ENCODE data around the gene GOSR2. TPM values are rescaled to one million over a fixed set of nuclear protein-coding genes. Genes with fewer than 3 reads are reported as not detected.
A peak's percentile ranks its signal among the peaks of the same experiment; 100 is the strongest.
"Not testable (repeated sequence)": the region's sequence is repeated elsewhere in the genome, so short reads cannot be mapped to it uniquely, and the experiment has no call there.

GOSR2 gene
- total RNA-seq, 2 donors from 2014 or later = 52.0 to 56.1 TPM

DNA sequence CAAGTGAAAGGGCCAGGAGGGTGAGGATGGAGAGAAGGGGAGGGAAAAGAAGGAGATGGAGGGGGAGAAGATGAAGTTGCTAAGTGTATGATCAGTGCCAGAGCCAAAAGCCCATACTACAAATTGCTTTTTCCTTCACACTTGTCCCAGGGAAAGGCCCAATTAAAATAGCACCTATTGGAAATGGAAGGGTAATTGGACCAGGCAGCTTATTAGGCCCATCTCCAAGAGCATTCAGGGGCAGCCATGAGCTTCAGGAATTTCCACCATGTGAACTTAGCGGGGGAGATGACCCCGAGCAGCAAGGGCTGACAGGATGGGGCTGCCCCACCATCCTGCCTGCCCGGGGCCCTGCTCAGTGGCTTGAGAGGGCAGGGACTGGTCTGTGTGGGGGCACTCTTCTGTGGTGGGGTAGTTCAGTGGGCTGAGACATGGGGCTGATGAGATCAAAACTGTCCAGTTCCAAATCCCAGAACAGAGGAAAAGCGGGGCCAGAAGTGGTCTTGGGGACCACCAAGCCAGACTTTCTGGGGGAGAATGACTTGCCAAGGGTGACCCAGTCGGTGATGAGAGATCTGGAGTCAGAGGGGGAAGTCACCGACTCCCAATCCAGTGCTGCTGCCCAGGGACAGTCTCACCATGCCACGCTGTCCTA lies 27.5 kb downstream of the GOSR2 start:
- intact Hi-C loops (cut with DNase I) = no loop called here
- peak; percentile 56 for DNase-seq (ENCODE audit: low spot score)

DNA sequence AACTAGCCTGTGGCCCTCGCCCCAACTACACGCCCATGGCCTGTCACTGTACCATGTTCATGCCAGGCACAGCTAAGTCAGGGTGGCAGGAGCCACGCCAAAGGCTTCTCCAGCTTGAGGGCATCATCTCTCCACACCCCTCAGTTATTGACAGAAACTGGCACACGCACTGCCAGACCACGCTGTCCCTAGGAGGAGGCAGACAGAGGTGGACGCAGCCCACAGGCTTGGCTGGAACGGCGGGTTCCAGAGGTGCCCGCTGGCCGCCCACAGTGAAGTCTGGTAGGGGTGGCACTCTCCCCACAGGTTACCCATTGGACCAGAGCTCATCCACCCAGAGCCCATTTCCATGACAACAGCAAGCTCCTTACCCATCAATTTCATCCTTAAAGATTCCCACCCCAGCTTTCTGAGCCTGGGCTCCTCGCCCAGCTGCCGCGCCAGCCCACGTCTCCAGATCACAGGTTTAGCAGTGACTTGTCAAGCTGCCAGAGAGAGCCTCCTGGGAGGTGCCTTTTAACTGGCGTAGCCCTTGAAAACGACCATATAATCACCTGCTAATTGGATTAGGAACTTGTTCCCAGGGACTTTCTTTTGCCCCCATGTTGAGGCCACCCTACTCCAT lies 28.1 kb downstream of the GOSR2 start:
- peak; percentile 70 for DNase-seq (ENCODE audit: low spot score)
- intact Hi-C loops (cut with DNase I) = no loop called here

DNA sequence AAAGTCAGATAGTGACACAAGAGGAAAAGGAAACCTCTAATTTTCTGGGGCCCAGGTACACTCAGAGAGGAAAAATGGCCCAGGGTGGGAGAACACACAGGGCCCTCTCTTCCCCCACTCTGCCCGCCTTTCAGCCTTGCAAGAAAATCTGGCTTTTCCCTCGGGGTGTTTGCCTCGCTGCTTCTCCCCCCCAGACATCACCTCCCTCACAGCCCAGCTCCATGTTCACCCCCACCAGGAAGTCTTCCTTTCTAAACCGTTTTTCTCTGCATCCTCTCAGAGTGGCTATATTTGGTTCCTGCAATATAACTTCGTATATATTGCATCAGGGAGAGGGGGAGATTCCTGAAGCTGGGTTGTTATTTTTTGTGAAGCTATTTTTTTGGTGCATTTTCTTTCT lies 28.7 kb downstream of the GOSR2 start:
- peak; percentile 34 for DNase-seq (ENCODE audit: low spot score)

DNA sequence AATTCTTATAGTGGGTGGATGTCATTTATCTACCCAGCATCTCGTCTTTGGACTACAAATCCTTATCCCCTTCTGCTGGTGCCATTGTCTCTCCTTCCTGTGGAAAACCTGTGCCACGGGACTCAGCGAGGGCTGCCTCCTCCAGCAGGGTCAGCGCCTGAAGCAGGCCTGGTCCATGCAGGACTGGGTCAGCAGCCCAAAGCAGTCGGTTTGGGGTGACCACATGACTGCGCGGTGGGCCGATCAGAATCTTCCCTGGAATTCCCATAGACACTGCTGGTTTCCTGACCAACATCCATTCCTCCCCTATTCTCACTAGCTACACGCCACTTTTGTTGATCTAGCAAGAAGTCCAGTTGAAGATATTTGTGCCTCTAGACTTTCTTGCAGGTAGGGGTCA lies 29.2 kb downstream of the GOSR2 start:
- intact Hi-C loops (cut with DNase I) = no loop called here
- peak; percentile 54 for DNase-seq (ENCODE audit: low spot score)

More for the DNA sequence above, 28.7 kb downstream of the GOSR2 start:
- intact Hi-C loops (cut with DNase I) = no loop called here

DNA sequence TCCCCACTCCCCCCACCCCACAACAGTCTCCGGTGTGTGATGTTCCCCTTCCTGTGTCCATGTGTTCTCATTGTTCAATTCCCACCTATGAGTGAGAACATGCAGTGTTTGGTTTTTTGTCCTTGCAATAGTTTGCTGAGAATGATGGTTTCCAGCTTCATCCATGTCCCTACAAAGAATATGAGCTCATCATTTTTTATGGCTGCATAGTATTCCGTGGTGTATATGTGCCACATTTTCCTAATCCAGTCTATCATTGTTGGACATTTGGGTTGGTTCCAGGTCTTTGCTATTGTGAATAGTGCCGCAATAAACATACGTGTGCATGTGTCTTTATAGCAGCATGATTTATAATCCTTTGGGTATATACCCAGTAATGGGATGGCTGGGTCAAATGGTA lies 30.2 kb downstream of the GOSR2 start:
- DNase-seq (ENCODE audit: low spot score); intact Hi-C loops (cut with DNase I): not testable (repeated sequence)

DNA sequence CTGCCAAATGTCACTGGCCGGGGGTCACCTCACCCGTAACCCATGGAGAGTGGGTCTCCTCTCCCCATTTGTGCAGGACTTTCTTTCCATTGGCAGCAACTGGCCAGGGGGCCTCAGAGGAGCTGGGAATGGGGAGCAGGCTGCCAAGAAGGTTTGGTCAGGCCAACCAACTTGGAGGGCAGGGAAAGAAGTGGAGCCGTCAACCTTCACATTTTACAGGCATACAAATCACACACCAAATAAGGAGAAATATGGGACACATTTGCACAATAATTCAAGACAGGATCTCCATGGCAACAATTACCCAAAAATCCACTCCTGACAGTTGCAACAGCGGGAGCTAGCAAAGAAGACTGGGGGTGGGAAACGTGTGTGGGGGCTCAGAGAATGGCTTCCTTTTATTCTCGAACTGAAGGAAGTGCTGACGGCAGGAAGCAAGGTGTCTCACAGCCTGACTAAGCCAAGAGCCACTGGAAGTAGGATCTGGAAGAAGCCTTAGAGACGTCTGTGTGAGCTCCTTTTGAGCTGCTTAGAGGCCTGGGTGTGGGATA lies 35.2 kb downstream of the GOSR2 start:
- intact Hi-C loops (cut with DNase I) = no loop called here
- DNase-seq (ENCODE audit: low spot score) = peak; percentile 53

DNA sequence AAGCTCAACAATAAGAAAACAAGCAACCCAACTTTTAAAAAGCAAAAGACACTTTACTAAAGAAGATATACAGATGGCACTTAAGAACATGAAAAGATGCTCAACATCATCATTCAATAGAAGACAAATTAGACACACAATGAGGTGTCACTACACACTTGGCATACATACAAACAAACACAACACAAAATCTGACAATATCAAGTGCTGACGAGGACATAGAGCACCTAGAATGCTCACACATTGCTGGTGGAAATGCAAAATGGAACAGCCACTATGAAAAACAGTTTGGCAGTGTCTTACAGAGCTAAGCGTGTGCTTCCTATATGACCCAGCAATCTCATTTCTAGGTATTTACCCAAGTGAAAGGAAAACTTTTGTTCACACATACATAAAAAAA lies 37.2 kb downstream of the GOSR2 start:
- intact Hi-C loops (cut with DNase I) = no loop called here

DNA sequence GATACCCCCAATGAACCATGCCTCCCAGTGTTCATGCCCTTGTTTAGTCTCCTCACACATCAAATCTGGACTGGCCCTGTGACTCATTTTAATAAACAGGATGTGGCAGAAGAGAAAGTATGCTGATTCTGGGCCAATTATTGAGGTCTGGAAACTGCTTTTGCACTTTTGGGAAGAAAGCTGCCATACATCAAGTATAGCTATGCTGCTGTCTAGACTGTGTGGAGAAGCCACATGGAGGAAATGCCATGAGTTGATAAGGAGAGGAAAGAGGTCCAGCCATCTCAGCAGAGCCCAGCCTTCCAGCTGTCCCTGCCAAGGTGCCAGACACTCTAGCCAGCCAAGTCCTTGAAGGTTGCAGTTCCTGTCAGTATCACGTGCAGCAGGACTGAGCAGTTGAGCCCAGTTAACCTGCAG lies 39.4 kb downstream of the GOSR2 start:
- intact Hi-C loops (cut with DNase I) = no loop called here
- DNase-seq (ENCODE audit: low spot score) = peak; percentile 18

More for the DNA sequence above, 37.2 kb downstream of the GOSR2 start:
- no peak for DNase-seq (ENCODE audit: low spot score)

DNA sequence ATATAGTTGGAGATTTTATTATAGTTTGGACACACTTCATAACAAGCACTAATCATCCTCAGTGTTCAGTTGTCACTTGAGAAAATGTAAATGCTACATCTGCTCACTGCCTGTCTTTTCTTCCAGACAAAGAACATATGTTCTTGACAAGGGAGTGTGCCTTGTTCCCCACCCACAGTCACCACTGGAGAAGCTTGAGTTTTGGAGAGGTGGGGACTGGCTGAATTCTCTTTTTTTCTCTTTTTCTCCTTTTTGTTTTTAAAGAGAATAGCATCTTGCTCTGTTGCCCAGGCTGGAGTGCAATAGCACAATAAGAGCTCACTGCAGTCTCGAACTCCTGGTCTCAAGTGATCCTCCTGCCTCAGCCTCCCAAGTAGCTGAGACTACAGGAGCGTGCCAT lies 40.6 kb downstream of the GOSR2 start:
- DNase-seq (ENCODE audit: low spot score) = no peak
- intact Hi-C loops (cut with DNase I) = no loop called here

DNA sequence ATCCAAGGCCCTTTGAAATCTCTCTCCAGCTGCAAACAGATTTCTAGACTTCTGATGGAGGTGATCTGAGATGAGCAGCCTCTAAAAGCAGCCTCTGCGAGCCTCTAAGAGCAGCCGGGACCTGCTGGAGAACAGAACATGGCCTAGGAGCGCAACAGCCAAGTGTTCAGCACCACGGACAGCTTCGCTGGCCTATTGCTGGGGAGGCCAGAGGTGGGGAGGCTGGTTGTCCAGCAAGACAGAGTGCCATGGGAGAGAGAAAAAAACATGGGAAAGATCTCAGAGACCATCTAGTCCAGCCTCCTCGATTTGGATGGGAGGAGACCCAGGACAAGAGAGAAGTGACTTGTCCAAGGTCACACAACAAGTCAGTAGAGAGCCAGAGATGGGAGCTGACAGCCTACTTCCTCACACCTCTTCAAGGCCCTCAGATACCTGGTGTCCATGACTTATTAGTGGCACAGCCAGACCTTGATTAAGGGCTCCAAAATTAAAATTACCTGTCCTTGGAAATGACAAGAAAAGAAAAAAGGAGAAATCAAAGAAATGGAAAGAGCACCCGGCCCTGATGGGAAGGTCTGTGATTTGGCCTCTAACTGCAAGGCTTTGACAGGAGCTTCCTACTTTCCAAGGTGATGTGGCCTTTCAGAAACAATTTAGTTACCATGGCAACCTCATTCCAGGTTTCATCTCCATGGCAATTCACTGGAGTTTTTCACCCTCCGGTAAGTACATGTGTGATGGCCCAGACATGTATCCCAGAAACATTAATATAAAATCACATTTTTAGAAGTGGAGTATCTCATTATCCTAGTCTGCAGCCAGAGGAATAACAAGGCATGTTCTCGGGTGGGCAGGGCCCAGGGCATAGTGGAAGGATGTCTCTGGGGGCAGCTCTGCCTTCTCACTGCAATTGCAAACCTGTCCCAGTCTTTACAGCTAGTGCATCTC lies 41.6 kb downstream of the GOSR2 start:
- DNase-seq (ENCODE audit: low spot score) = peak; percentile 43
- intact Hi-C loops (cut with DNase I) = no loop called here

DNA sequence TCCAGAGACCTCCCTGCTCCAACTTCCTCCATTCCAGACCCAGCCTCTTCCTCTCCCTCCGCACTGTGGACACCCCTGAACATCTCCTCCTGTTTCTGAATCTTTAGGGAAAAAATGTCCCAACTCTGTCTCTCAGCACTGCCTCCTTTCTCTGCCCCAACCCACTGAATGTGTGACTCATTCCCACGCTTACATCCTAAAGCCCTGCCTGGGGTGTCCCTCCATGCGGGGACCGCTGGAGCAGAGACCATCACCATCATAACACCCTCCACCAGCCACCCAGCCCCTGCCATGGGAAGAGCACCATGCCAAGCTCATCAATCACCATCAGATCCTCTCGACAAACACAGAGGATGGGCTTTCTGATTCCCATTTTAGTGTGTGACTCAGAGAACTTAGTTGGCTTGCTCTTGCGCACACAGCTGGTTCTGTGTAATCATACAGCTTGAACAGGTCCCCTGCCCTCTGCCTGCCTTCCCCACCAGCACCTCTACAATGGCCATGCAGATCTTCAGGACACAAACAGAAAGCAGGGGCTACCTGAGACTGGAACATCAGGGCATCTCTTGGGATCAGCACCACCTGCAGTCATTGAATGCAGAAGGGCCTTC lies 45.4 kb downstream of the GOSR2 start:
- DNase-seq (ENCODE audit: low spot score) = peak; percentile 64
- intact Hi-C loops (cut with DNase I) = no loop called here

DNA sequence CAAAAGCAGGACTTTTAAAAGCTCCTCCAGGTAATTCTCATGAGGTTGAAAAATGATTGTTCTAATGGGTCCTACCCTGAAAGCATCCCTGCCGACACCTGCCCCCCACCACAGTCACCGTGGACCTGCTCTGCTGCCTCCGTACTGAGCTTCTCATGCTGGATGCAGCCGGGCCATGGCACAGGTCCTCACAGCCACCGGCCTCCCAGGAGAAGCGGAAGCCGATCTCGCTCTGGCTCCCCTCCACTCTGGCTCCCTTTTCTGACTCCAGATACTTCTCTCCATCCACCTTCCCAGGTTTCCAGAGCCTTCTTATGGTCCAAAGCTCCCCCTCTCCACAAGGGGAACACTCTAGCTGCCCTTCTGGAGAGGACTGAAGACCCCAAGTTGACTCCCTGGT lies 45.9 kb downstream of the GOSR2 start:
- no peak for DNase-seq (ENCODE audit: low spot score)
- intact Hi-C loops (cut with DNase I) = no loop called here

DNA sequence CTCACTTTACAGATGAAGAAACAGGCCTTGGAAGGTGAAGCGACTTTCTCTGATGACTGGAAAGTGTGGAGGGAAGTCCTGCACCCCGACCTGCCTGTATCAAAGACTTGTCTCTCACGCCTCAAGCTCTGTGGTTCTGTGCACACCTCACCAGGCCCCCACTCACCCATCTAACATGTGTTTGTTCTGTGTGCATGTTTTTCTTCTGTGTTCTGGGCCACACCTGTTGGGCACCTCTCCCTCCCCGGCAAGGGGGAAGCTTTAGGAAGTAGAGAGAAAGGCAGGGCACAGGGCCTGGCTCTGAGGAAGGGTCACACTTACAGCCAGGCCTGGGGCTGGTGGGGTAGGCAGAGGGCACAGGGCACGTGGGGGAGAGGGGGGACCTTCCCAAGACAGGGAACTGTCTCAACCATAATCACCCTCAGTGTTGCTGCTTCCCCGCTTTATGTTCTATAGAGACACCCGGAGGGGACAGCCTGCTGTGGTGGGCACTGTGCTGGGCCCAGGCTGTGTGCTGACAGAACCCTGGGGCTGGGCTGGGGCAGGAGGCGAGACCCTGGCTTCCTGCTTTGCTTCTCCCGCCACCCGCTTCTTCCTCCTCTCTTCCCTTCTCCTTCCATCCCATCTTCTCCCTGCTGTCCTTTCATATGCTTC lies 48.8 kb downstream of the GOSR2 start:
- peak; percentile 44 for DNase-seq (ENCODE audit: low spot score)
- intact Hi-C loops (cut with DNase I) = no loop called here

DNA sequence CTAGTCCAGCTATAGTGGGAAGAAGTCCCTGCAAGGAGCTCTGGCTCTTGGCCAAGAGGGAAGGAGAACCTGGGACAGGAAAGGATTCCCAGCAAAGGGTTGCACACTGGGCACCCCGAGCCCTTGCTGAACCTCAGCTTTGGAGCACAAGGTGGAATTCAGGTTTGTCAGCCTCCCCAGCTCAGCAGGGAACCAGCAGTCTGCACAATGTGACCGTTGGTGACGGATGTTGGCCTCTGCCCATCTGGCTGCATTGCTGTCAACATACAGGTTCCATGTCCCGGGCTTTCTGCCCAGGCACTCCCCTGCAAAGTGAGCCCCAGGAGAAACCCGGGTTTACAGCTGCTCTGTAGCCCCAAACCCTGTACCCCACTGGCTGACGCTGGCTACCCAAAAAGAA lies 49.4 kb downstream of the GOSR2 start:
- peak; percentile 68 for DNase-seq (ENCODE audit: low spot score)
- intact Hi-C loops (cut with DNase I) = no loop called here

DNA sequence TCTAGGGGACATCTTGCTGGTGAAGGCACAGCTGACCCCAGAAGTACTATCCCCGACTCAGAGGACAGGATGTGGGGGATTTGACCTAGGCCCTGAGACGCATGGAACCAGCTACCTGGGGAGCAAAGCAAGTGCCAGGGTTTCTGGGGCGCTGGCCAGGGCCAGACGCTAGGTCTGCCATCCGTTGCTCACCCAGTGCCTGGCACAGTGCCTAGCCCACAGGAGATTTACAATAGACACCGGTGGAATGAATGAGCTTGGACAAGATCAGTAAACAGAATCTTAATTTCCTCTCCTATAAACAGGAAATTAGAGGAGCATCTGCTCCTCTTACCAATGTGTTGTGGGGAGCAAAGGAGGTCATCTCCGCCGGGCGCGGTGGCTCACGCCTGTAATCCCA lies 51.1 kb downstream of the GOSR2 start:
- intact Hi-C loops (cut with DNase I) = no loop called here
- peak; percentile 53 for DNase-seq (ENCODE audit: low spot score)

DNA sequence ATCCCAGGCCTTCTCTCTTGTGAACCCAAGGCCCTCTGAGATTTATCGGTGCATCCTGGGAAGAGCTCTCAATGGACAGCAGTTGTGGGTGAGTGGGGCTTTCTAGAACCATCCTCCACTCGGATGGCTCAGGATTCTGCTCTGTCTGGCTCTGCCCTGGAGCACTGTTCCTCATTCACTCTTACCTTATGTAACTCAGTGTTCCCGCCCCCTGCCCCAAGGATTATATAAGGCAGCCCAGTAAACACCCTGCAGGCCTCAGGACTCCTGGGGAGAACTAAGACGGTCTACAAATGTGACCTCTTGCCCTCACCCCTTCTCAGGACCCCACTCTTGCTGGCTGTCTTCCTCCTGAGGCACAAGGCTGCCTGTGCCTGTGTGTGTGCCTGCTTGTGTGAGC lies 52.3 kb downstream of the GOSR2 start:
- intact Hi-C loops (cut with DNase I) = no loop called here

DNA sequence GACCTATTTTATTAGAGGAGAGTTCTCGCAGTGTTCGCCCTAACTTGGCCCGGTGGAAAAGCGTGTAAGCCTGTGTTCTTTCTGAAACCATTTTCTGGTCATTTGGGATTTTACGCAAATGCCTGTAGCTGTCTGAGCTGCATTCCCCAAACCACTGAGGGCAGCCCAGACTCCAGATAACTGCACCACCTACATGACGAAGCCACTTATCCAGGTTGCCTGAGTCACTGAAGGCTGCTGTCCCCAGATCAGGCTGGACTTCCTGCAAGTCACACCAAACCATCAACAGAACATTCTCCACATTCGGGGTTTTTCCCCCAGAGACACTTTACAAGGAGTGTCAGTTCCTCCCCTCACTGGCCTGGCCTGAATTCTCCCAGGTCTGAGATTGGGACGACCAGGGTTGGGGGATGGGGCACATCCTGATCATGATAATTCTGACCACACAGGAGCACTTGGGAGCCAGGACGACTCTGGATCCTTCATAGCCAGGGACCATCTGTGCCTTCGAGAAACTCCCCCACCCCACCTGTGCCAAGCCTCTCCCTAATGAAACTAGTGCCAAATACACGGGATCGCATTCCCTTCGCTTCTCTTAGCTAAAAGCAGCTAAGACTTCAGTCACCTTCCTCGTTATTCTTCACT lies 53.8 kb downstream of the GOSR2 start:
- peak; percentile 28 for DNase-seq (ENCODE audit: low spot score)
- intact Hi-C loops (cut with DNase I) = no loop called here

More for the DNA sequence above, 52.3 kb downstream of the GOSR2 start:
- DNase-seq (ENCODE audit: low spot score) = peak; percentile 13

DNA sequence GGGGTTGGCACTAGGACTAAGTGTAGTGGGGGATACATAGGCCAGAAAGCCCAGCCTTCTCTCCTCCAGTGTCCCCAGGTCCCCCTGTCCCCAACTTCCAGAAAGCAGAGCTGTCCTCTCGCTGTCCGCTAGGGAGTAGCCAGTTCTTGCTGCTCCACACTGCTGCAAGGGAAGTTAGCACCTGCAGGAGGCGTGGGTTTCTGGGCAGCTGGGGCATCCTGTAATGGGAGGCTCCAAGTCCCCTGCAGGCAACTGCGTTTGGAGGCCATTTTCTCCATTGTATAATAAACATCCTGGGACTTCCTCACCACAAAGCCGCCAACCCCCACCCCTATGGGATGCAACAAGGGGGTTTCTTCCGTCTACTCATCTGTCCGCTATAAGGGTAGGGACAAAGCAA lies 54.4 kb downstream of the GOSR2 start:
- intact Hi-C loops (cut with DNase I) = no loop called here
- peak; percentile 40 for DNase-seq (ENCODE audit: low spot score)
